Endothelial cell (in vitro differentiated cells): ENCODE measurements around the gene CHRM5. TPM values are rescaled to one million over a fixed set of nuclear protein-coding genes. Genes with fewer than 3 reads are reported as not detected.

Experiments used
- DNase-seq: peaks from one replicate; pipeline ENCODE4 v3.0.0; 2021; ENCODE audit warnings: low spot score
- H3K27ac Mint-ChIP-seq: one replicate; pipeline ENCODE4 v1.8.0; 2021; ENCODE audit warnings: mixed read lengths, inconsistent platforms; ENCODE audit not compliant: unreplicated experiment
- H3K27me3 Mint-ChIP-seq: one replicate; pipeline ENCODE4 v1.8.0; 2021; ENCODE audit warnings: mild to moderate bottlenecking, moderate library complexity, mixed read lengths, inconsistent platforms; ENCODE audit not compliant: unreplicated experiment
- H3K36me3 Mint-ChIP-seq: one replicate; pipeline ENCODE4 v1.8.0; 2021; ENCODE audit warnings: mild to moderate bottlenecking, low read depth, mixed read lengths, inconsistent platforms; ENCODE audit not compliant: unreplicated experiment
- H3K4me1 Mint-ChIP-seq: one replicate; pipeline ENCODE4 v1.8.0; 2021; ENCODE audit warnings: mild to moderate bottlenecking, mixed read lengths, inconsistent platforms; ENCODE audit not compliant: unreplicated experiment
- H3K4me3 Mint-ChIP-seq: one replicate; pipeline ENCODE4 v1.8.0; 2021; ENCODE audit warnings: mild to moderate bottlenecking, mixed read lengths, inconsistent platforms; ENCODE audit not compliant: unreplicated experiment
- H3K9me3 Mint-ChIP-seq: one replicate; pipeline ENCODE4 v1.8.0; 2021; ENCODE audit warnings: mixed read lengths, inconsistent platforms; ENCODE audit not compliant: unreplicated experiment
- CTCF ChIP-seq: fragments of 200-600 bp; sonication (generic); IDR thresholded peaks from one replicate; pipeline ENCODE4 v1.5.0; 2021; ENCODE audit warnings: antibody characterized with exemption; ENCODE audit not compliant: unreplicated experiment
- total RNA-seq: library from RNA; stranded (reverse); fragmentation: NEBNext Ultra II Directional; extraction: Animal tissue kit (Norgen Biotek cat#: 25700); gene quantifications from one replicate; pipeline ENCODE4 v1.2.1, GENCODE V29; 2021; ENCODE audit not compliant: unreplicated experiment

Gene CHRM5
- total RNA-seq, 1 donor from 2014 or later = not detected

- Mint-ChIP-seq H3K4me1 (peaks cover 4% of the 10 kb centered on the region), H3K27ac (no peak overlapping the region), H3K4me3 (no peak overlapping the region), H3K9me3 (no peaks in the 10 kb centered on the region), H3K36me3 (no peaks in the 10 kb centered on the region), H3K27me3 (peaks cover 1% of the 10 kb centered on the region)
- TF ChIP-seq CTCF = no peak
- no peak for DNase-seq
Observed at GRCh38 chr15:34111488-34111887, 143.2 kb downstream of the CHRM5 start.

DNA sequence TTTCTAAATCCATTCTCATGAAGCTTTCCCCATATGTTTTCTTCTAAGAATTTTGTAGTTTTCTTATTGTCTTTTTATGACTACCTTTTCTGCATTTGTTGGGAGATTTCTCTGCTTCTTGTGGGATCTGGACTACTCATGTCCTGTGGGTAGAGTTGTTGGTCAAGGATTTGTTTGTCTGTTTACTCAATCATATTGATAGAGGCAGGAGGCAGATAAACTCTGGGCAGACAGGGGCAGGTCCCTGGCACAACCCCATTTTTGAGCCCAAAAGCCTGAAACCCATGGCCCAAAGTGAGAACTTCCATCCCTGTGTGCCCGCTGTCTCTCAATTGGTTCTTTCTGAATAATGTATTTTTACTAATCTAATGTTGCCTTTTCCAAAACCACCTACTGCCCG lies 145.9 kb downstream of the CHRM5 start:
- DNase-seq = no peak
- peaks cover 6% of the 10 kb centered on the region for H3K4me1 Mint-ChIP-seq
- no peaks in the 10 kb centered on the region for H3K36me3 Mint-ChIP-seq
- no peak overlapping the region for H3K4me3 Mint-ChIP-seq
- H3K27ac Mint-ChIP-seq = no peak overlapping the region
- no peak for TF ChIP-seq CTCF
- H3K27me3 Mint-ChIP-seq = peaks cover 1% of the 10 kb centered on the region
- H3K9me3 Mint-ChIP-seq = no peaks in the 10 kb centered on the region

DNA sequence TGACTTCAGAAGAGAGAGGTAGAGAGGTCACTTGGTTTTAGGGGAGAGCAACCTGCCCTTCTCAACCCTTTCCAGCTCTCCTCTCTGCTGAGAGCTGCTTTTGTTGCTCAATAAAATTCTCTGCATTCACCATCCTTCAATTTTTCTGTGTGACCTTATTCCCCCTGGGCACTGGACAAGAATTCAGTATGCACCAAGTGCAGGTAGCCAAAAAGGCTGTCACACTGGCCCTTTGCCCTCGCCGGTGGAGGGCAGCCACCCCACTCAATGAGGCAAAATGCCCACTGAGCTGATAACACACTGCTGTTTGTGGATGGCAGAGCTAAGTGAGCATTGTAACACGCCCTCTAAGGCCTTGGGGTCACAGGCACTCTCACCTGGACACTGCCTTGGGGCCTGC lies 146.4 kb downstream of the CHRM5 start:
- Mint-ChIP-seq H3K27ac (no peak overlapping the region), H3K9me3 (no peaks in the 10 kb centered on the region), H3K4me3 (no peak overlapping the region), H3K36me3 (no peaks in the 10 kb centered on the region), H3K27me3 (peaks cover 1% of the 10 kb centered on the region), H3K4me1 (peaks cover 6% of the 10 kb centered on the region)
- no peak for TF ChIP-seq CTCF
- no peak for DNase-seq

GRCh38 chr15:34116620-34117019 lies 148.3 kb downstream of the CHRM5 start:
- Mint-ChIP-seq H3K27me3 (peaks cover 1% of the 10 kb centered on the region), H3K4me3 (no peak overlapping the region), H3K36me3 (no peaks in the 10 kb centered on the region), H3K9me3 (no peaks in the 10 kb centered on the region), H3K4me1 (peaks cover 2% of the 10 kb centered on the region), H3K27ac (no peak overlapping the region)
- DNase-seq = no peak
- no peak for TF ChIP-seq CTCF

Other genes starting within 250 kb of the CHRM5 start
- 14.8 TPM for gene AVEN, start 70.7 kb downstream of the CHRM5 start, total RNA-seq
- gene EMC7, start 133.4 kb downstream of the CHRM5 start, total RNA-seq = 41.8 TPM
- gene PGBD4, start 133.6 kb downstream of the CHRM5 start, total RNA-seq = 1.2 TPM
- 55.1 TPM for gene KATNBL1, start 241.6 kb downstream of the CHRM5 start, total RNA-seq